Germinal center (tissue), 1 donor: ENCODE measurements around the gene MT1G.

Source experiments
- DNase-seq: peaks from one replicate; pipeline ENCODE4 v3.0.0; 2012; ENCODE audit warnings: mixed read lengths, low spot score

The MT1G gene

GRCh38 chr16:56617212-56618085 lies 50.4 kb downstream of the MT1G start:
- DNase-seq, result no peak
